ENCODE data around the gene PERM1. TPM values are rescaled to one million over a fixed set of nuclear protein-coding genes. Genes with fewer than 3 reads are reported as not detected.

The PERM1 gene
- total and polyA plus RNA-seq, 2 of the 8 experiments (the other 6 are each of a cell fraction or from before 2014, with no cell fraction given), result not detected

DNA sequence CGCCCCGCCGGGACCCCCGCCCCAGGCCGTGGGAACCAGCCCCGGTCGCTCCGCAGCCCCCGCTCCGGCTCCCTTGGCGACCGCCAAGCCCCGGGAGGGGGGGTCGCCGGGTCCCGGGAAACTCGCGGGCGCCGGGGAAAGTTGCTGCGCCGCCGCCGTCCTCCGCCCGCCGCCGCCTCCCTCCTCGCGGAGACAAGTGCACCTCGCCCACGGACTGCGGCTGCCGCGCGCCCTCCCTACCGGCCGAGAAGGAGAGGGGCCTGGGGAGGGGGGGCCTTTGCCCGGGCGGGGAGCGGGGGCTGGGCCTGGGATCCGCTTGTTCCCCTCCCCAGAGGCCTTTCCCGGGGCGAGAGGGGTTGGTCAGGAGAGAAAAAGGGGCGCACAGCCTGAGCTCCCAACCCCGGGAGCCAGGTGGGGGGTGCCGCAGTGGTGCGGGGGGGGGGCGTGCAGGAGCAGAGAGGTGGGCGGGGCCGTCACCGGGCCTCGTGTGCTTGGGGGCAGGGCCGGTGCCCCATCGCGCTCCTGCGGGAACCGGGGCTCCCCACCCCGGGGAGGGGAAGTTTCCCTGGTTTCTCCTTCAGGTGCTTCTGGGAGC, 38.6 kb upstream of the PERM1 start:
- Histone ChIP-seq H3K23me2 (ENCODE audit: low read depth, low read length) (peaks cover 8% of the 10 kb centered on the region; the same call in 1 of the 2 replicates), H2AFZ (ENCODE audit: low read length) (no peak overlapping the region), H2BK20ac (ENCODE audit: low read length) (no peak overlapping the region), H3K79me2 (ENCODE audit: control insufficient read depth in 1 of 2, insufficient read depth in 2 of 2, low read length in 2 of 2) (peaks cover 0 to 13% of the 10 kb centered on the region in 2 experiments; a peak in 1 of 4 replicates), H3K4me3 (ENCODE audit: extremely low read depth in 1 of 4, insufficient read depth in 2 of 4, low read depth in 3 of 4, low read length in 4 of 4) (peak overlapping the region; percentile 62 to 83 (median 72)), H4K91ac (replicated peaks; ENCODE audit: insufficient read length, low read length) (no peak overlapping the region), H3K14ac (ENCODE audit: insufficient read length) (no peak overlapping the region), H3K56ac (replicated peaks; ENCODE audit: insufficient read length, low read depth, low read length) (no peak overlapping the region), H3K9ac (replicated peaks in 1 of 4; ENCODE audit: extremely low read depth in 1 of 4, low read depth in 3 of 4, low read length in 3 of 4) (peak overlapping the region in 2 of 4 experiments; percentile 79 to 80; a peak in 2 of 7 replicates), H3K79me1 (ENCODE audit: low read depth, low read length) (peaks cover 10% of the 10 kb centered on the region), H3K23ac (ENCODE audit: insufficient read length) (no peak overlapping the region), H2AK5ac (ENCODE audit: low read depth, low read length) (no peak overlapping the region), H3K36me3 (ENCODE audit: control insufficient read depth in 2 of 4, insufficient read depth in 4 of 4, low read length in 3 of 4) (peaks cover 0 to 14% (median 1%) of the 10 kb centered on the region in 4 experiments; a peak in 3 of 8 replicates), H3K18ac (ENCODE audit: extremely low read depth, low read length) (no peak overlapping the region; the same call in 1 of the 2 replicates), H3K27me3 (replicated peaks in 1 of 4; ENCODE audit: control insufficient read depth in 3 of 4, extremely low read depth in 1 of 4, insufficient read depth in 3 of 4, low read length in 3 of 4) (no peaks in the 10 kb centered on the region), H2BK12ac (ENCODE audit: low read depth, low read length) (no peak overlapping the region), H3K9me3 (ENCODE audit: insufficient read depth in 2 of 2, low read depth in 1 of 2, low read length in 1 of 2) (no peaks in the 10 kb centered on the region), H2BK5ac (ENCODE audit: low read depth, low read length) (no peak overlapping the region), H4K8ac (ENCODE audit: extremely low read depth, insufficient read depth, low read length) (no peak overlapping the region), H4K5ac (ENCODE audit: insufficient read length, low read depth, low read length) (peak overlapping the region; percentile 76), H4K20me1 (replicated peaks in 1 of 2; ENCODE audit: control insufficient read depth in 1 of 2, insufficient read depth in 2 of 2, low read length in 2 of 2) (peaks cover 6 to 7% of the 10 kb centered on the region in 2 experiments), H2BK15ac (ENCODE audit: low read length) (no peak overlapping the region), H3K4me1 (replicated peaks in 1 of 4; ENCODE audit: control insufficient read depth in 3 of 4, insufficient read depth in 4 of 4, low read length in 3 of 4) (peaks cover 2 to 39% (median 32%) of the 10 kb centered on the region in 4 experiments), H3K4me2 (ENCODE audit: insufficient read depth in 1 of 2, low read depth in 2 of 2, low read length in 2 of 2) (peak overlapping the region; percentile 70 to 79), H2BK120ac (replicated peaks; ENCODE audit: low read depth, low read length) (no peak overlapping the region), H3K4ac (replicated peaks; ENCODE audit: insufficient read length, low read depth, low read length) (peak overlapping the region; percentile 23), H3K27ac (ENCODE audit: low read depth, low read length) (no peak overlapping the region)
- FAIRE-seq (no peak), DNase-seq (ENCODE audit: low read depth in 1 of 2, low spot score in 2 of 2) (no peak)
- TF ChIP-seq TAF1 (IDR thresholded peaks at IDR 0.05; ENCODE audit: low read depth, low read length) (0 out of 2 replicates have a peak, but pooled peaks have one; percentile 6), KDM4A (IDR thresholded peaks at IDR 0.05; ENCODE audit: low read depth, low read length, severe bottlenecking) (peak; percentile 13), PHF8 (conservative IDR thresholded peaks at IDR 0.05; ENCODE audit: low read depth, low read length) (0 out of 2 replicates have a peak, but pooled peaks have one; percentile 2), BRCA1 (IDR thresholded peaks at IDR 0.05; ENCODE audit: low read depth, low read length) (no peak), KDM1A (IDR thresholded peaks at IDR 0.05; ENCODE audit: borderline replicate concordance, low read length) (peak; percentile 16; the same call in 1 of the 2 replicates)
- POLR2A ChIA-PET (ENCODE audit: partially characterized antibody), result interaction anchor here (14.9 kb wide), 1 partner anchor 16 kb away, joined by 245 read pairs; no protein-coding TSS in a partner anchor
- WGBS, 2 experiments (ENCODE audit: extremely low coverage in 1 of 2, insufficient coverage in 1 of 2, insufficient read length in 1 of 2, insufficient replicate concordance in 2 of 2, low coverage in 1 of 2, low lambda C conversion rate in 2 of 2, missing lambda C conversion rate in 1 of 2), result 0% methylated on average over 1 of the region's 59 CpGs; no CpG with 5 or more reads in 1 of the 2 experiments
- CTCF ChIA-PET (ENCODE audit: partially characterized antibody), result interaction anchor here (2.1 kb wide), 1 partner anchor 19 kb away, joined by 7 read pairs; no protein-coding TSS in a partner anchor
